AG09319 (cell line): ENCODE data around the gene NCKAP5.

Experiments
- DNase-seq: peaks from one replicate; pipeline ENCODE4 v3.0.0-alpha.2; 2010; ENCODE audit warnings: low read depth; ENCODE audit errors: extremely low read depth
- TF ChIP-seq, protein P1 (sequence below): IDR thresholded peaks from 2 replicates; pipeline ENCODE4 v1.5.1; 2011; ENCODE audit warnings: low read depth, mild to moderate bottlenecking, inconsistent platforms, low read length, moderate library complexity

The NCKAP5 gene

GRCh38 chr2:132844585-132844984, 723.7 kb downstream of the NCKAP5 start:
- TF ChIP-seq, protein P1, sequence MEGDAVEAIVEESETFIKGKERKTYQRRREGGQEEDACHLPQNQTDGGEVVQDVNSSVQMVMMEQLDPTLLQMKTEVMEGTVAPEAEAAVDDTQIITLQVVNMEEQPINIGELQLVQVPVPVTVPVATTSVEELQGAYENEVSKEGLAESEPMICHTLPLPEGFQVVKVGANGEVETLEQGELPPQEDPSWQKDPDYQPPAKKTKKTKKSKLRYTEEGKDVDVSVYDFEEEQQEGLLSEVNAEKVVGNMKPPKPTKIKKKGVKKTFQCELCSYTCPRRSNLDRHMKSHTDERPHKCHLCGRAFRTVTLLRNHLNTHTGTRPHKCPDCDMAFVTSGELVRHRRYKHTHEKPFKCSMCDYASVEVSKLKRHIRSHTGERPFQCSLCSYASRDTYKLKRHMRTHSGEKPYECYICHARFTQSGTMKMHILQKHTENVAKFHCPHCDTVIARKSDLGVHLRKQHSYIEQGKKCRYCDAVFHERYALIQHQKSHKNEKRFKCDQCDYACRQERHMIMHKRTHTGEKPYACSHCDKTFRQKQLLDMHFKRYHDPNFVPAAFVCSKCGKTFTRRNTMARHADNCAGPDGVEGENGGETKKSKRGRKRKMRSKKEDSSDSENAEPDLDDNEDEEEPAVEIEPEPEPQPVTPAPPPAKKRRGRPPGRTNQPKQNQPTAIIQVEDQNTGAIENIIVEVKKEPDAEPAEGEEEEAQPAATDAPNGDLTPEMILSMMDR = no peak
- DNase-seq = no peak

DNA sequence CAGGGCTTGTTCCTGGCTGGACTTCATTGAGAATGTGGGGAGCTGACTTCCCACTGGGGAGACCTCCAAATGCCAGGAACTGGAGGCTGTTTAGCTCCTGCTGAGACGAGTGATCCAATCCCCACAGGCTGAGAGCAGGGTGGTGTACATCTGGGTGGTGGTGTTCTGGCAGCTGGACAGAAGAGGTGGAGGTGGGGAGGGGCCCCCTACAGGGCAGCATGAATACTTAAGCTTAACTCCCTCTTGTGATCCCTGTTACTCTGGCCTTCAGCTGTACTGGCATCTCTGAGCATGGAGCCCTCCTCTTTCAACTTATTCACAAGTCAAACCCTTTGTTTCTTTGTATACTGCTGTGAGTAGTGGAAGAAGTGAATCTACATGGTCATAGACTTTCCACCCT, 730.5 kb downstream of the NCKAP5 start:
- TF ChIP-seq, protein P1 = no peak

GRCh38 chr2:132830321-132830827, 737.9 kb downstream of the NCKAP5 start:
- no peak for DNase-seq
- TF ChIP-seq, protein P1 = no peak

More for the DNA sequence above, 730.5 kb downstream of the NCKAP5 start:
- DNase-seq = no peak

- no peak for DNase-seq
- TF ChIP-seq, protein P1 = no peak
Measured at GRCh38 chr2:132825601-132826000, 742.7 kb downstream of the NCKAP5 start.

GRCh38 chr2:132824716-132825115, 743.5 kb downstream of the NCKAP5 start:
- TF ChIP-seq, protein P1 = no peak
- no peak for DNase-seq

- DNase-seq = no peak
- TF ChIP-seq, protein P1 = no peak
Measured at GRCh38 chr2:132816234-132816633, 752.0 kb downstream of the NCKAP5 start.

DNA sequence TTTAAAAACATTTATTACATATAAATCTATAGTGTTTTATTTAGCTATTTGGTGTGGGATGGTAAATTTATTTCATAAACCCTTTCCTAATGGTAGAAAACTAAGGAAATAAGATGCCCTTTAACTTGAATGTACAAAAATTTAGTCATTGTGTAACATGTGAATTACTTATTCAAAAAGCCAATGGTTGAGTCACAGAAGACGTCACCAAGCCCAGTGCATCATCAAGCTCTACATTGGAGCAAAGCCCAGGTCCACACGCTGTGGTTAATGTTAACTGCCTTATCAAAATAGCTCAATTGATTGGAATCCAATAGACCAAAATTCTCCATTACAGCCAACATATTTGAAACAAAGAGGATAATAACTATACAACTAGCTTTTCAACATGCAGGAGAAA, 752.7 kb downstream of the NCKAP5 start:
- peak; percentile 16 for DNase-seq

More for the DNA sequence above, 752.7 kb downstream of the NCKAP5 start:
- TF ChIP-seq, protein P1 = no peak
